SH-SY5Y (cell line): Measurements from ENCODE around the gene PGAP2.

ENCODE experiments used
- GATA2 ChIP-seq: IDR thresholded peaks from 2 replicates; pipeline ENCODE4 v1.6.1; 2011; ENCODE audit warnings: mild to moderate bottlenecking, low read depth, low read length
- GATA3 ChIP-seq: IDR thresholded peaks from 2 replicates; pipeline ENCODE4 v1.6.1; 2011; ENCODE audit warnings: low read depth, mild to moderate bottlenecking, low read length, moderate library complexity

DNA sequence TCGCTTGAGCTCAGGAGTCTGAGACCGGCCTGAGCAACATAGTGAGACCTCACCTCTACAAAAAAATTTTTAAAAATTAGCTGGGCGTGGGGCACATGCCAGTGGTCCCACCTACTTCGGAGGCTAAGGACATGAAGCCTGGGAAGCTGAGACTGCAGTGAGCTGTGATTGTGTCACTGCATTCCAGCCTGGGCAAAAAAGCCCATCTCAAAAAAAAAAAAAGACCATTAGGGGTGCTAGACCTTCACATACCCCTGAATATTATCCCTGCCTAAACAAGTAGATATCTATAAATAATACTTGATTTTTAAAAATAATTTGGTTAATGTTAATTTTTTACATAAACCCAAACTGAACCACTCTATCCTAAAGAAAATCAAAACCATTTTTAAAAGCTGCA lies 35.2 kb upstream of the PGAP2 start:
- TF ChIP-seq GATA2, result no peak
- no peak for TF ChIP-seq GATA3
